Muscle of leg (tissue), 16 donors: ENCODE measurements around the gene SPHKAP. TPM values are rescaled to one million over a fixed set of nuclear protein-coding genes. Genes with fewer than 3 reads are reported as not detected.
"Not testable (repeated sequence)": the region's sequence is repeated elsewhere in the genome, so short reads cannot be mapped to it uniquely, and the experiment has no call there.

Experiments used
- DNase-seq: peaks from one replicate; pipeline ENCODE4 v3.0.0; 2013
- H3K27ac ChIP-seq: one replicate; pipeline ENCODE4 v1.5.1; 2013; ENCODE audit warnings: mild to moderate bottlenecking, low read length, control low read depth
- H3K27me3 ChIP-seq: one replicate; pipeline ENCODE4 v1.6.1; 2013; ENCODE audit warnings: low read length; ENCODE audit not compliant: control insufficient read depth, insufficient read depth
- H3K36me3 ChIP-seq: one replicate; pipeline ENCODE4 v1.6.1; 2013; ENCODE audit warnings: low read length; ENCODE audit not compliant: control insufficient read depth, insufficient read depth
- H3K4me1 ChIP-seq: one replicate; pipeline ENCODE4 v1.6.1; 2013; ENCODE audit warnings: low read length; ENCODE audit not compliant: control insufficient read depth, insufficient read depth
- H3K4me3 ChIP-seq: one replicate; pipeline ENCODE4 v1.5.1; 2013; ENCODE audit warnings: low read length, control low read depth
- H3K9me3 ChIP-seq: replicated peaks from 2 replicates; pipeline ENCODE4 v1.6.1; 2013; ENCODE audit warnings: low read depth, low read length; ENCODE audit not compliant: control insufficient read depth
- WGBS: methylation state at CpG from one replicate; pipeline ENCODE4 v1.1.5; 2013; ENCODE audit warnings: missing lambda C conversion rate; ENCODE audit not compliant: insufficient coverage; 5-methylcytosine and 5-hydroxymethylcytosine counted together
- long read RNA-seq, 11 donors: transcript quantifications; one replicate each; lab custom pipeline, GENCODE V29; 2026
- polyA plus RNA-seq, 8 donors: library from polyadenylated mRNA; unstranded; fragments of 120-200 nt; gene quantifications; one replicate each; pipeline versions ENCODE4 v1.2.1 to v1.2.3, GENCODE V29; 2013; ENCODE audit warnings: inconsistent platforms in 1 of 8, low replicate concordance in 1 of 8; ENCODE audit not compliant: insufficient read length in 8 of 8, insufficient read depth in 1 of 8
- total RNA-seq: library from RNA; stranded (reverse); fragments of 120-200 nt; gene quantifications from one replicate; pipeline ENCODE4 v1.2.4, GENCODE V29; 2013

Gene SPHKAP
- total RNA-seq = 26.2 TPM
- 10 to 100 TPM; 10.9 to 29.0 (median 17.2) TPM for polyA plus RNA-seq
- long read RNA-seq, donor 1, full-length matches to known transcripts = 1 of 1 reads
- long read RNA-seq, donor 1, partial matches to known transcripts = 0 of 1 reads
- long read RNA-seq, donor 1, other reads (novel, unspliced or antisense) = 0 of 1 reads
- long read RNA-seq, donor 2 = 0 reads
- long read RNA-seq, donor 3, full-length matches to known transcripts = 1 of 19 reads
- long read RNA-seq, donor 3, partial matches to known transcripts = 18 of 19 reads
- long read RNA-seq, donor 3, other reads (novel, unspliced or antisense) = 0 of 19 reads
- long read RNA-seq, donor 4, partial matches to known transcripts = 19 of 19 reads
- long read RNA-seq, donor 4, other reads (novel, unspliced or antisense) = 0 of 19 reads
- long read RNA-seq, donor 5, full-length matches to known transcripts = 2 of 12 reads
- long read RNA-seq, donor 5, partial matches to known transcripts = 10 of 12 reads
- long read RNA-seq, donor 5, other reads (novel, unspliced or antisense) = 0 of 12 reads
- long read RNA-seq, donor 6, partial matches to known transcripts = 18 of 18 reads
- long read RNA-seq, donor 6, other reads (novel, unspliced or antisense) = 0 of 18 reads
- long read RNA-seq, donor 7, partial matches to known transcripts = 6 of 6 reads
- long read RNA-seq, donor 7, other reads (novel, unspliced or antisense) = 0 of 6 reads
- long read RNA-seq, donor 8, partial matches to known transcripts = 7 of 7 reads
- long read RNA-seq, donor 8, other reads (novel, unspliced or antisense) = 0 of 7 reads
- long read RNA-seq, donor 9, full-length matches to known transcripts = 1 of 17 reads
- long read RNA-seq, donor 9, partial matches to known transcripts = 16 of 17 reads
- long read RNA-seq, donor 9, other reads (novel, unspliced or antisense) = 0 of 17 reads
- long read RNA-seq, donor 10, full-length matches to known transcripts = 2 of 7 reads
- long read RNA-seq, donor 10, partial matches to known transcripts = 5 of 7 reads
- long read RNA-seq, donor 10, other reads (novel, unspliced or antisense) = 0 of 7 reads
- long read RNA-seq, donor 11, partial matches to known transcripts = 5 of 5 reads
- long read RNA-seq, donor 11, other reads (novel, unspliced or antisense) = 0 of 5 reads

DNA sequence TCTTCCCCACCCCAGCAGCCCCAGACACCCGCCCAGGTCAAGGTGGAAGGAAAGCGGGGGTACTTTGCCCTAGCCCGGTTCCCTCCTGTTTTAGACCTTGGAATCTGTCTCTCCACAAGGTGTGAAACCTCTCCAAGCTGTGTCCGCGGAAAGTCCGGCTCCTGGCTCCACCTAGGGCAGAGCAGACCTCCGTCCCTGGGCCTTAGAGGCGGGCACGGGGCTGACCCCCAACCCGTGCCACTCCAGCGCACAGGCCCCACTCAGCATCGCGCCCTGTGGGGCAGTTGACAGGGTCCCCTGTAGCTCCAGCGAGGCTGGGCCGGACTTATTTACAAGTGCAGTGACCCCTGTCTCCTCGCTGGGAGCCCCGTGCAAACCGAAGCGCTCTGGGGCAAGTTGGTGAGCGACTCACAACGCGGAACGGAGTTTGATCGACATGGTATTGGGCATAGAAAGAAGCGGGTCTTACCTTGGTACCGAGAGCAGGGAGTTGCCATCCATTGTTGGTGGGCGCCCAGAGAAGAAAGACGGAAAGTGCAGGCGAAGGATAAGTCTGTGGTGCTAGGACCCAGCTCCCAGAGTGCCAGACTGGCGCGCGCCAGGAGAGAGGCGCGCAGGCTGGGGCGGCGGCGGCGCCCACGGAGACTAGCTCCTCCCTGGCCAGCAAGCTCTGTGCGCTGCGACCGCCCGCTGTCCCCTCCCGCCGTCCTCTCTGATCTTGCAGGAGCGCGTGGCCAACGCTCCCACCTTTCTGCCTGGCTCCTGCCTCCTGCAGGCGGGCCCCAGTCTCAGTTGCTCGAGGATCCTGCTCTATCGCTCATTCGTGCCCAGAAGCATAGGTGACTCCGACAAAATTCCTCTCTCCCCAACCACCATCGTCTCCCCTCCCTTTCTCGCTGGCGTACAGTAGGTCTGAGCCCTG lies at the start of gene SPHKAP:
TSS of gene SPHKAP (minus strand) at position 590 of the 922 bp plus-strand sequence. CDS start at position 501, 89 bp downstream.
- Histone ChIP-seq H3K4me3 (peak within 1 kb of the TSS; percentile 52), H3K27ac (no peak within 1 kb of the TSS), H3K4me1 (peaks cover 7% of the 10 kb centered on the region), H3K36me3 (no peaks in the 10 kb centered on the region), H3K27me3 (peaks cover 23% of the 10 kb centered on the region), H3K9me3 (no peaks in the 10 kb centered on the region)
- DNase-seq = peak; percentile 25
- under 1% methylated on average over 55 of the region's 56 CpGs for WGBS

GRCh38 chr2:228227466-228227865 lies 46.0 kb upstream of the SPHKAP start:
- no peak for DNase-seq
- 84% methylated on average over 3 of the region's 6 CpGs for WGBS
- no peaks in the 10 kb centered on the region for H3K4me1 ChIP-seq
- no peak overlapping the region for H3K4me3 ChIP-seq
- no peaks in the 10 kb centered on the region for H3K27me3 ChIP-seq
- no peaks in the 10 kb centered on the region for H3K36me3 ChIP-seq
- H3K9me3 ChIP-seq = no peaks in the 10 kb centered on the region
- H3K27ac ChIP-seq = no peak overlapping the region

DNA sequence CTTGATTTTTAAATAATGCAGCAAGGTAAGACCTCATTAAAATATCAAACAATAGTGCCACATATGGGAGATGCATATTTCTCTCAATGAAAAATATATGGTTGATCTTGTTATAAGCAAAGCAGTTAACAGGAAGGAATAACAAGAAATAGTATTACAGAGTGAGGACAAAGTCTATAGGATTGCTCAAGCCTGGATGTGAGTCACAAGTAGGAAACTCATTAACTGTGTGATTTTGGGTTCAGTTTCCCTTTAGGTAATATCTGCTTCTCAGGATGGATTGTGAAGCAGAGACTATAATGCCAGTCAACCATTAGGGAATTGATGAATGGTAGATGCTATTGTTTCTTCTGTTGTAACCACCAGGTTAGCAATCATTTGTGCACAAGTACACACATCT lies 42.9 kb upstream of the SPHKAP start:
- Histone ChIP-seq H3K4me1 (no peaks in the 10 kb centered on the region), H3K36me3 (no peaks in the 10 kb centered on the region), H3K27ac (no peak overlapping the region), H3K27me3 (no peaks in the 10 kb centered on the region), H3K9me3 (no peaks in the 10 kb centered on the region), H3K4me3 (no peak overlapping the region)
- no peak for DNase-seq

DNA sequence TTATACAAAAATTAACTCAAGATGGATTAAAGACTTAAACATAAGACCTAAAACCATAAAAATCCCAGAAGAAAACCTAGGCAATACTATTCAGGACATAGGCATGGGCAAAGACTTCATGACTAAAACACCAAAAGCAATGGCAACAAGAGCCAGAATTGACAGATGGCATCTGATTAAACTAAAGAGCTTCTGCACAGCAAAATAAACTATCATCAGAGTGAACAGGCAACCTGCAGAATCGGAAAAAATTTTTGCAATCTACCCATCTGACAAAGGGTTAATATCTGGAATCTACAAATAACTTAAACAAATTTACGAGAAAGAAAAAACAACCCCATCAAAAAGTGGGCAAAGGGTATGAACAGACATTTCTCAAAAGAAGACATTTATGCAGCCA lies 37.1 kb upstream of the SPHKAP start:
- H3K4me1 ChIP-seq, H3K27ac ChIP-seq, H3K9me3 ChIP-seq, H3K27me3 ChIP-seq, DNase-seq, H3K4me3 ChIP-seq, H3K36me3 ChIP-seq: not testable (repeated sequence)
- no CpG with 5 or more reads among the region's 2 CpGs for WGBS

GRCh38 chr2:228197504-228197903 lies 16.0 kb upstream of the SPHKAP start:
- no peak overlapping the region for H3K4me3 ChIP-seq
- H3K27ac ChIP-seq = no peak overlapping the region
- no peaks in the 10 kb centered on the region for H3K9me3 ChIP-seq
- H3K4me1 ChIP-seq = no peaks in the 10 kb centered on the region
- no peaks in the 10 kb centered on the region for H3K27me3 ChIP-seq
- DNase-seq = peak; percentile 2
- H3K36me3 ChIP-seq = no peaks in the 10 kb centered on the region
- WGBS = no CpG with 5 or more reads among the region's 2 CpGs

DNA sequence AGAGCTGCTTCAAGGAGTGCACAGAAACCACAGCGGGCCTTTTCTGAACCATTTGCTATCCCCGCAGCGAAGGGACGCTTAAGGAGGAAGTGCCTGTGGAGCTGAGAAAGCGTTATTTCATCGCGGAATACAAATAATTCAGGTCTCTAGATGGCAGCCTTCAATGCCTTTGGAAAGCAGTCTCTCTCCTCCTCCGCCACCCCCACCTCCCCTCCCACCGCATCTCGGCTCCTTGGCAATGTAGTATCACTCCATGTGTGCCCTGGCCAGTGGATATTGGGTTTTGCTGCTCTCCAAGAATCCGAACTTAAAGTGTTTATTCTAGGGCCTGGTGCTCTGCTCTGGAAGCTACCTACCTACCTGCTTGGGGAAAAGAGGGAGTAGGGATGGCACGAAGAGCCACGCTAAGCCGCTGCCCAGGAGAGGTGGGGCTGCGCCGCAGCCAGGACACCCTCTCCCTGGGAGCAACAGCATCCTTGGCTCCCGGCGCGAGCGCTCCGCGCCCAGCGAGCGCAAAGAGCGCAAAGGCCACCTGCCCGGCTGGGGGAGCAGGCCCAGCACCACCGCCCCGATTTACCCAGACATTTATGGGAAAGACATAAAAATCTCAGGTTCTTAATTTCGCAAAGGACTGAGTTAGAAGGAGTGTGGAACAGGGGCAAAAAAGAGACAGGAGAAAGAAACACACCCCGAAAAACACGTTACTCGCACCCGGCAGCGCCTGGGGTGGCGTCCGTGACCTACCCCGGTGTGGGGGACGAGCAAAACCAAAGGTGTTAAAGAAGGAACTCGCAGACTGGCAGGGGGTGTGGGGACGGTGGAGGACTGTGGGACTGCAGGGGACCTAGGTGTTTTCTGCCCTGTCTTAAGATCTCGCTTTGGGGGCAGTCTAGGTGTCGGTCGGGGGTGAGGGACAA lies 1.0 kb downstream of the SPHKAP start:
- peak overlapping the region; percentile 52 for H3K4me3 ChIP-seq
- H3K27ac ChIP-seq = no peak overlapping the region
- no peaks in the 10 kb centered on the region for H3K36me3 ChIP-seq
- H3K9me3 ChIP-seq = no peaks in the 10 kb centered on the region
- H3K4me1 ChIP-seq = peaks cover 7% of the 10 kb centered on the region
- H3K27me3 ChIP-seq = peaks cover 23% of the 10 kb centered on the region
- 0% methylated on average over 21 of the region's 43 CpGs for WGBS
- peak; percentile 36 for DNase-seq

DNA sequence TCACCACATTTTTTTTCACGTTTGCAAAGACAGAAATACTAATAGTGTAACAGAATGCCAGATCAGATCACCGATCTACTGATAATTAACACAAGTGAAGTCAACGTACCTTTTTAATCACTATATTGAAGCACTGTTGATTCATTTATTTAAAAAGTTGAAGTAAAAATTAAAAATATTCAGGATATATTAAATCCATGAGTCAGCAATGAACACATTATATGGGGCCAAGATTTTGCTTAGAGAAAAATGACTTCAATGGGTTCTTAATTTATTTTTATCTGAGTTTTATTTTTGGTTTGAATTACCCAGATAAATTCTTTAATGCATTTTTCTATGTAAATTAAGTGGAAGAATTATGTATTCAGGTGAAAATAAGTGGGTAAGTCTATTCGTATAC lies 14.2 kb downstream of the SPHKAP start:
- H3K9me3 ChIP-seq = no peaks in the 10 kb centered on the region
- H3K4me3 ChIP-seq = no peak overlapping the region
- DNase-seq = no peak
- no peaks in the 10 kb centered on the region for H3K36me3 ChIP-seq
- H3K4me1 ChIP-seq = no peaks in the 10 kb centered on the region
- no peaks in the 10 kb centered on the region for H3K27me3 ChIP-seq
- no CpG with 5 or more reads among the region's 4 CpGs for WGBS
- H3K27ac ChIP-seq = no peak overlapping the region

DNA sequence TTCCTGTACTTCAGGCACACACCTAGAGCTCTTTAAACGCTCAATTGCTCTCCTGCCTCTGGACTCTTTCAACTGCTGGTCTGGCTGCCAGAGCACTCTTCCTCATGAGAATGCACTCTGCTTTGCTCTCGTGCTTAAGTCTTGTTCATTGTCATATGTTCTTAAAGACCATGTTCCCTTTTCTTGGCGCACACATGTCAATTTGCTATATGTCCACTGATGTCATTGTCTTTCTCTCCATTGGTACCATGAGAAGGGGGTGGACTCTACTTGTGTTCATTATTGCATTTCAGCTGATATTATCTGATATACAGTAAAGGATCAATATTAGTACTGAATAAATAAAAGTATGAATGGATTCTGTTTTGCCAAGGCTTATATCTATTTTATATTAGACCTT lies 16.8 kb downstream of the SPHKAP start:
- Histone ChIP-seq H3K9me3 (no peaks in the 10 kb centered on the region), H3K27ac (no peak overlapping the region), H3K36me3 (no peaks in the 10 kb centered on the region), H3K27me3 (no peaks in the 10 kb centered on the region), H3K4me3 (no peak overlapping the region), H3K4me1 (no peaks in the 10 kb centered on the region)
- WGBS = 53% methylated on average over 1 of the region's 3 CpGs
- no peak for DNase-seq

- H3K27me3 ChIP-seq = no peaks in the 10 kb centered on the region
- H3K9me3 ChIP-seq = no peaks in the 10 kb centered on the region
- no peak overlapping the region for H3K27ac ChIP-seq
Observed at GRCh38 chr2:228157841-228158240, 23.6 kb downstream of the SPHKAP start.

More at GRCh38 chr2:228157841-228158240, 23.6 kb downstream of the SPHKAP start:
- DNase-seq = no peak
- Histone ChIP-seq H3K4me3 (no peak overlapping the region), H3K4me1 (no peaks in the 10 kb centered on the region), H3K36me3 (no peaks in the 10 kb centered on the region)
